Neural cell (in vitro differentiated cells): Measurements from ENCODE around the gene BABAM2. TPM values are rescaled to one million over a fixed set of nuclear protein-coding genes. Genes with fewer than 3 reads are reported as not detected.

Experiments
- H2AFZ ChIP-seq: fragments of 200-600, 300-800 bp; sonication (generic), shearing (Covaris generic); 2 replicates; pipeline ENCODE4 v1.6.0; 2014; ENCODE audit warnings: low read depth, mild to moderate bottlenecking, antibody characterized with exemption, low read length, moderate library complexity
- H3F3A ChIP-seq: fragments of 200-600 bp; shearing (Covaris generic); 2 replicates; pipeline ENCODE4 v1.6.1; 2016; ENCODE audit warnings: mild to moderate bottlenecking, moderate library complexity, mixed read lengths, antibody characterized with exemption, low read length; ENCODE audit not compliant: insufficient read depth, poor library complexity, severe bottlenecking
- H3K27ac ChIP-seq: fragments of 200-600, 300-800 bp; sonication (generic), shearing (Covaris generic); 2 replicates; pipeline ENCODE4 v1.5.1; 2014; ENCODE audit warnings: mild to moderate bottlenecking, low read length, moderate library complexity
- H3K27me3 ChIP-seq: fragments of 300-800, 200-600 bp; sonication (generic), shearing (Covaris generic); 2 replicates; pipeline ENCODE4 v1.6.0; 2014; ENCODE audit warnings: mild to moderate bottlenecking, low read depth, low read length, moderate library complexity; ENCODE audit not compliant: insufficient read depth
- H3K36me3 ChIP-seq: fragments of 300-800, 200-600 bp; sonication (generic), shearing (Covaris generic); 2 replicates; pipeline ENCODE4 v1.5.1; 2014; ENCODE audit warnings: mild to moderate bottlenecking, antibody characterized with exemption, low read length, moderate library complexity; ENCODE audit not compliant: insufficient read depth
- H3K4me2 ChIP-seq: fragments of 300-800, 200-600 bp; sonication (generic), shearing (Covaris generic); 2 replicates; pipeline ENCODE4 v1.6.0; 2014; ENCODE audit warnings: mild to moderate bottlenecking, low read length
- H3K4me3 ChIP-seq: fragments of 300-800, 200-600 bp; sonication (generic), shearing (Covaris generic); 2 replicates; pipeline ENCODE4 v1.5.1; 2014; ENCODE audit warnings: mild to moderate bottlenecking, low read length, moderate library complexity
- H3K79me2 ChIP-seq: fragments of 200-600 bp; shearing (Covaris generic); replicated peaks from 2 replicates; pipeline ENCODE4 v1.6.0; 2014; ENCODE audit warnings: mild to moderate bottlenecking, low read length, moderate library complexity; ENCODE audit not compliant: insufficient read depth
- H3K9ac ChIP-seq: fragments of 300-800, 200-600 bp; sonication (generic), shearing (Covaris generic); 2 replicates; pipeline ENCODE4 v1.6.1; 2016; ENCODE audit warnings: mild to moderate bottlenecking, low read length, mixed read lengths
- H3K9me2 ChIP-seq: fragments of 200-600 bp; shearing (Covaris generic); 2 replicates; pipeline ENCODE4 v1.6.1; 2016; ENCODE audit warnings: mild to moderate bottlenecking, low read length, mixed read lengths; ENCODE audit not compliant: insufficient read depth
- H3K9me3 ChIP-seq: fragments of 200-600, 300-800 bp; sonication (generic), shearing (Covaris generic); 2 replicates; pipeline ENCODE4 v1.6.1; 2016; ENCODE audit warnings: mild to moderate bottlenecking, mixed run types, low read length, moderate library complexity, mixed read lengths
- H4K20me1 ChIP-seq: fragments of 200-600 bp; shearing (Covaris generic); 2 replicates; pipeline ENCODE4 v1.6.1; 2016; ENCODE audit warnings: mild to moderate bottlenecking, mixed run types; ENCODE audit not compliant: insufficient read depth
- EP300 ChIP-seq: fragments of 450-650 bp; conservative IDR thresholded peaks from 2 replicates; pipeline ENCODE4 v1.6.1; 2014; ENCODE audit warnings: antibody characterized with exemption, mild to moderate bottlenecking, moderate library complexity; ENCODE audit not compliant: poor library complexity, severe bottlenecking
- EZH2 ChIP-seq: fragments of 200-600, 300-800 bp; shearing (Covaris generic), sonication (generic); IDR thresholded peaks from 2 replicates; pipeline ENCODE4 v1.6.1; 2014; ENCODE audit warnings: antibody characterized with exemption, low read length, borderline replicate concordance, mild to moderate bottlenecking; ENCODE audit not compliant: insufficient read depth, poor library complexity, severe bottlenecking
- MXI1 ChIP-seq: fragments of 450-650 bp; conservative IDR thresholded peaks from 2 replicates; pipeline ENCODE4 v1.6.1; 2014; ENCODE audit warnings: antibody characterized with exemption, mild to moderate bottlenecking; ENCODE audit not compliant: poor library complexity, severe bottlenecking
- POLR2AphosphoS5 ChIP-seq: IDR thresholded peaks from 2 replicates; pipeline ENCODE4 v1.6.1; 2012
- RAD21 ChIP-seq: fragments of 450-650 bp; conservative IDR thresholded peaks from 2 replicates; pipeline ENCODE4 v1.6.1; 2014; ENCODE audit warnings: antibody characterized with exemption, mild to moderate bottlenecking, moderate library complexity
- SMC3 ChIP-seq: fragments of 450-650 bp; conservative IDR thresholded peaks from 2 replicates; pipeline ENCODE4 v1.6.1; 2014; ENCODE audit warnings: antibody characterized with exemption, mild to moderate bottlenecking, moderate library complexity; ENCODE audit not compliant: poor library complexity
- TAF1 ChIP-seq: IDR thresholded peaks from 2 replicates; pipeline ENCODE4 v1.6.1; 2012; ENCODE audit warnings: low read depth
- polyA plus RNA-seq: library from polyadenylated mRNA; depleted of rRNA; stranded (reverse); fragments of >200 nt; gene quantifications from 2 replicates; pipeline ENCODE4 v1.2.3, GENCODE V29; 2014
- TF ChIP-seq, protein P1 (sequence below): IDR thresholded peaks from 2 replicates; pipeline ENCODE4 v1.6.1; 2012; ENCODE audit warnings: borderline replicate concordance
- TF ChIP-seq, protein P2 (sequence below): fragments of 450-650 bp; IDR thresholded peaks from 2 replicates; pipeline ENCODE4 v1.5.1; 2014; ENCODE audit warnings: antibody characterized with exemption, mild to moderate bottlenecking, moderate library complexity; ENCODE audit not compliant: poor library complexity, severe bottlenecking

The BABAM2 gene
- polyA plus RNA-seq, 1 donor from 2014 or later: 15.3 TPM

DNA sequence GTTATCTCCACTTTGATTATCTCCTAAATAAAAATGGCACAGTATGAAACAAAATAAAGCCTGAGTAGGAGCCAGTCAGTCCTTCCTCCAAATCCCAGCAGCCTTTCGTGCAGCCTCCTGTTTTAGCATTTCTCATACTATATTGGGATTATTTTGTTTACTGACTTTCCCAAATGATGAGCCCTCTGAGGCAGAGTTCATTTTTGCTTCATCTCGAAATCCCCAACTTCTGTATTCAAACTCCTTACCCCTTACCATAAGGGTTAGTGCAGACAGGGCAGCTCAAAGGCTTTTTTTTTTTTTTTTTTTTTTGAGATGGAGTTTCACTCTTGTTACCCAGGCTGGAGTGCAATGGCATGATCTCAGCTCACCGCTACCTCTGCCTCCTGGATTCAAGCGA is 388.8 kb downstream of the BABAM2 start:
- Histone ChIP-seq H4K20me1 (no peaks in the 10 kb centered on the region), H3K79me2 (no peaks in the 10 kb centered on the region), H2AFZ (no peak overlapping the region), H3K9me2 (no peaks in the 10 kb centered on the region), H3K36me3 (no peaks in the 10 kb centered on the region), H3F3A (no peaks in the 10 kb centered on the region), H3K9me3 (no peaks in the 10 kb centered on the region), H3K27ac (no peak overlapping the region), H3K4me3 (no peak overlapping the region), H3K27me3 (no peaks in the 10 kb centered on the region), H3K9ac (no peak overlapping the region), H3K4me2 (no peak overlapping the region)
- TF ChIP-seq EP300 (no peak), EZH2 (no peak), RAD21 (no peak), MXI1 (no peak), POLR2AphosphoS5 (no peak), TAF1 (no peak), SMC3 (no peak)
- TF ChIP-seq, protein P1, sequence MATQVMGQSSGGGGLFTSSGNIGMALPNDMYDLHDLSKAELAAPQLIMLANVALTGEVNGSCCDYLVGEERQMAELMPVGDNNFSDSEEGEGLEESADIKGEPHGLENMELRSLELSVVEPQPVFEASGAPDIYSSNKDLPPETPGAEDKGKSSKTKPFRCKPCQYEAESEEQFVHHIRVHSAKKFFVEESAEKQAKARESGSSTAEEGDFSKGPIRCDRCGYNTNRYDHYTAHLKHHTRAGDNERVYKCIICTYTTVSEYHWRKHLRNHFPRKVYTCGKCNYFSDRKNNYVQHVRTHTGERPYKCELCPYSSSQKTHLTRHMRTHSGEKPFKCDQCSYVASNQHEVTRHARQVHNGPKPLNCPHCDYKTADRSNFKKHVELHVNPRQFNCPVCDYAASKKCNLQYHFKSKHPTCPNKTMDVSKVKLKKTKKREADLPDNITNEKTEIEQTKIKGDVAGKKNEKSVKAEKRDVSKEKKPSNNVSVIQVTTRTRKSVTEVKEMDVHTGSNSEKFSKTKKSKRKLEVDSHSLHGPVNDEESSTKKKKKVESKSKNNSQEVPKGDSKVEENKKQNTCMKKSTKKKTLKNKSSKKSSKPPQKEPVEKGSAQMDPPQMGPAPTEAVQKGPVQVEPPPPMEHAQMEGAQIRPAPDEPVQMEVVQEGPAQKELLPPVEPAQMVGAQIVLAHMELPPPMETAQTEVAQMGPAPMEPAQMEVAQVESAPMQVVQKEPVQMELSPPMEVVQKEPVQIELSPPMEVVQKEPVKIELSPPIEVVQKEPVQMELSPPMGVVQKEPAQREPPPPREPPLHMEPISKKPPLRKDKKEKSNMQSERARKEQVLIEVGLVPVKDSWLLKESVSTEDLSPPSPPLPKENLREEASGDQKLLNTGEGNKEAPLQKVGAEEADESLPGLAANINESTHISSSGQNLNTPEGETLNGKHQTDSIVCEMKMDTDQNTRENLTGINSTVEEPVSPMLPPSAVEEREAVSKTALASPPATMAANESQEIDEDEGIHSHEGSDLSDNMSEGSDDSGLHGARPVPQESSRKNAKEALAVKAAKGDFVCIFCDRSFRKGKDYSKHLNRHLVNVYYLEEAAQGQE: no peak
- TF ChIP-seq, protein P2, sequence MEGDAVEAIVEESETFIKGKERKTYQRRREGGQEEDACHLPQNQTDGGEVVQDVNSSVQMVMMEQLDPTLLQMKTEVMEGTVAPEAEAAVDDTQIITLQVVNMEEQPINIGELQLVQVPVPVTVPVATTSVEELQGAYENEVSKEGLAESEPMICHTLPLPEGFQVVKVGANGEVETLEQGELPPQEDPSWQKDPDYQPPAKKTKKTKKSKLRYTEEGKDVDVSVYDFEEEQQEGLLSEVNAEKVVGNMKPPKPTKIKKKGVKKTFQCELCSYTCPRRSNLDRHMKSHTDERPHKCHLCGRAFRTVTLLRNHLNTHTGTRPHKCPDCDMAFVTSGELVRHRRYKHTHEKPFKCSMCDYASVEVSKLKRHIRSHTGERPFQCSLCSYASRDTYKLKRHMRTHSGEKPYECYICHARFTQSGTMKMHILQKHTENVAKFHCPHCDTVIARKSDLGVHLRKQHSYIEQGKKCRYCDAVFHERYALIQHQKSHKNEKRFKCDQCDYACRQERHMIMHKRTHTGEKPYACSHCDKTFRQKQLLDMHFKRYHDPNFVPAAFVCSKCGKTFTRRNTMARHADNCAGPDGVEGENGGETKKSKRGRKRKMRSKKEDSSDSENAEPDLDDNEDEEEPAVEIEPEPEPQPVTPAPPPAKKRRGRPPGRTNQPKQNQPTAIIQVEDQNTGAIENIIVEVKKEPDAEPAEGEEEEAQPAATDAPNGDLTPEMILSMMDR: no peak

DNA sequence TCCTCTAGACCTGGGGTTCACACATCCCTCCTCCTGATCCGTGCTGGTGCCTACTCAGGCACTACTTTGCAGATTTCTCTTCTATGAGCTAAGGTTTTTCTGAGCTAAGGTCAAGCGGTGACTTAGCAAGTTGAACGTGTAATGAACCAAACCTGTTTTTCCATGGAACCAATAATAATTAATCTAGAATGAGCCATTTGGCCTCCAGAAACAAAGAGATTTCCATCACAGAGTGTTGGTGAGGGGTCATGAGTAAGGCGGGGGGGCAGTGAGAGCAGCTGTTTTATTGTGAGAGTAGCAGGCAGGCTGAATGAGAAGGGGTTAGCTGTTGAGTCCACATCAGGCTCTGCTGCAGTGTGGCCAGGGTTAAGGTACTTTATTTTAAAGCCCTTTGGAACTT is 390.1 kb downstream of the BABAM2 start:
- no peak overlapping the region for H2AFZ ChIP-seq
- no peaks in the 10 kb centered on the region for H3K27me3 ChIP-seq
- H3K4me2 ChIP-seq: no peak overlapping the region
- no peaks in the 10 kb centered on the region for H3K36me3 ChIP-seq
- no peaks in the 10 kb centered on the region for H3K9me2 ChIP-seq
- H3K27ac ChIP-seq: no peak overlapping the region
- no peak for TF ChIP-seq POLR2AphosphoS5
- TF ChIP-seq, protein P1: no peak
- TF ChIP-seq RAD21: no peak
- TF ChIP-seq EZH2: no peak
- TF ChIP-seq EP300: no peak
- TF ChIP-seq MXI1: no peak
- no peaks in the 10 kb centered on the region for H3F3A ChIP-seq
- no peaks in the 10 kb centered on the region for H3K9me3 ChIP-seq
- H4K20me1 ChIP-seq: no peaks in the 10 kb centered on the region
- no peak overlapping the region for H3K4me3 ChIP-seq
- H3K9ac ChIP-seq: no peak overlapping the region
- H3K79me2 ChIP-seq: no peaks in the 10 kb centered on the region
